ENCODE data around the gene EGLN3. TPM values are rescaled to one million over a fixed set of nuclear protein-coding genes. Genes with fewer than 3 reads are reported as not detected.

EGLN3 gene
- total and polyA plus RNA-seq, 2 of the 13 experiments (the other 11 are each of a cell fraction or from before 2014, with no cell fraction given), result 0.18 to 27.3 TPM

- TF ChIP-seq POGZ (CRISPR knock-in tag; IDR thresholded peaks at IDR 0.05), result peak; percentile 93
- no peak for TF ChIP-seq MEF2D (CRISPR knock-in tag; IDR thresholded peaks at IDR 0.05)
- TF ChIP-seq ZFAT (CRISPR knock-in tag; conservative IDR thresholded peaks at IDR 0.05), result no peak
- no peak for TF ChIP-seq MED13 (CRISPR knock-in tag; IDR thresholded peaks at IDR 0.05)
- TF ChIP-seq FLYWCH1 (CRISPR knock-in tag; IDR thresholded peaks at IDR 0.05), result no peak
- TF ChIP-seq SMAD9 (CRISPR knock-in tag; IDR thresholded peaks at IDR 0.05), result 0 out of 2 replicates have a peak, but pooled peaks have one; percentile 60
- TF ChIP-seq RBFOX2 (IDR thresholded peaks at IDR 0.05; ENCODE audit: low read depth, low read length), result no peak
- no peak for TF ChIP-seq MYC (CRISPR knock-in tag; IDR thresholded peaks at IDR 0.05; ENCODE audit: borderline replicate concordance)
- TF ChIP-seq TBX3 (IDR thresholded peaks at IDR 0.05; ENCODE audit: borderline replicate concordance), result peak; percentile 15; the same call in 1 of the 2 replicates
- TF ChIP-seq NBN (conservative IDR thresholded peaks at IDR 0.05), result no peak
- TF ChIP-seq AKNA (CRISPR knock-in tag; IDR thresholded peaks at IDR 0.05; ENCODE audit: borderline replicate concordance), result no peak
- TF ChIP-seq SRY (CRISPR knock-in tag; IDR thresholded peaks at IDR 0.05), result no peak
- TF ChIP-seq ZNF7 (CRISPR knock-in tag; IDR thresholded peaks at IDR 0.05), result no peak
- no peak for TF ChIP-seq ZNF414 (CRISPR knock-in tag; IDR thresholded peaks at IDR 0.05)
- peak; percentile 46; the same call in 1 of the 2 replicates for TF ChIP-seq ZSCAN9 (CRISPR knock-in tag; IDR thresholded peaks at IDR 0.05; ENCODE audit: borderline replicate concordance)
- no peak for TF ChIP-seq LBX2 (CRISPR knock-in tag; IDR thresholded peaks at IDR 0.05; ENCODE audit: borderline replicate concordance)
- no peak for TF ChIP-seq KLF11 (CRISPR knock-in tag; IDR thresholded peaks at IDR 0.05)
- no peak for TF ChIP-seq ZNF496 (CRISPR knock-in tag; IDR thresholded peaks at IDR 0.05; ENCODE audit: insufficient replicate concordance)
- TF ChIP-seq AFF4 (CRISPR knock-in tag; IDR thresholded peaks at IDR 0.05), result no peak
- TF ChIP-seq REPIN1 (CRISPR knock-in tag; IDR thresholded peaks at IDR 0.05; ENCODE audit: borderline replicate concordance, low read depth), result peak; percentile 79; the same call in 1 of the 2 replicates
- TF ChIP-seq MIXL1 (CRISPR knock-in tag; IDR thresholded peaks at IDR 0.05), result peak; percentile 88
Measured at GRCh38 chr14:33987565-33988080, 36.7 kb upstream of the EGLN3 start (continued).
